HG03439 (cell line): ENCODE measurements around the gene AQP3.
"Not testable (repeated sequence)": the region's sequence is repeated elsewhere in the genome, so short reads cannot be mapped to it uniquely, and the experiment has no call there.

Source experiments
- ATAC-seq: cut with Tn5 transposase; IDR thresholded peaks from one replicate; pipeline ENCODE4 v1.9.1; 2021; ENCODE audit warnings: mild to moderate bottlenecking, moderate library complexity; ENCODE audit not compliant: unreplicated experiment

AQP3 gene

GRCh38 chr9:33446946-33447798 is at the start of gene AQP3:
Gene AQP3, minus strand, starts transcription at chr9:33447593. Its CDS starts 63 bp downstream, at chr9:33447530.
- ATAC-seq: peak; percentile 41

GRCh38 chr9:33493819-33494218 is 46.4 kb upstream of the AQP3 start:
- ATAC-seq: not testable (repeated sequence)

- no peak for ATAC-seq
These were observed 41.7 kb upstream of the AQP3 start for GRCh38 chr9:33489066-33489465.

- not testable (repeated sequence) for ATAC-seq
These were observed 37.9 kb upstream of the AQP3 start for GRCh38 chr9:33485312-33485711.

- no peak for ATAC-seq
These were observed 33.6 kb upstream of the AQP3 start for GRCh38 chr9:33480976-33481375.

- no peak for ATAC-seq
These were observed 32.7 kb upstream of the AQP3 start for GRCh38 chr9:33480106-33480505.

- no peak for ATAC-seq
These were observed 29.1 kb upstream of the AQP3 start for GRCh38 chr9:33476503-33476902.

GRCh38 chr9:33475357-33475756 is 28.0 kb upstream of the AQP3 start:
- ATAC-seq: no peak

GRCh38 chr9:33473643-33474352 is 26.4 kb upstream of the AQP3 start, which contains the start of gene NOL6:
Gene NOL6, minus strand, starts transcription at chr9:33473924. Its CDS starts 82 bp downstream, at chr9:33473842.
- ATAC-seq: peak; percentile 98

GRCh38 chr9:33472881-33473615 is 25.7 kb upstream of the AQP3 start:
- no peak for ATAC-seq

- no peak for ATAC-seq
These were observed 24.9 kb upstream of the AQP3 start for GRCh38 chr9:33472171-33472880.

- ATAC-seq: no peak
These were observed 24.0 kb upstream of the AQP3 start for GRCh38 chr9:33471361-33471760.

- ATAC-seq: no peak
These were observed 22.5 kb upstream of the AQP3 start for GRCh38 chr9:33469891-33470290.

- no peak for ATAC-seq
These were observed 21.6 kb upstream of the AQP3 start for GRCh38 chr9:33468797-33469621.

GRCh38 chr9:33468215-33468730 is 20.9 kb upstream of the AQP3 start:
- ATAC-seq: no peak

- ATAC-seq: no peak
These were observed 20.1 kb upstream of the AQP3 start for GRCh38 chr9:33467526-33467925.

- ATAC-seq: no peak
These were observed 19.4 kb upstream of the AQP3 start for GRCh38 chr9:33466565-33467495.
